NCI-H1694 (cell line): ENCODE measurements around the gene MAPRE2.

Source experiments
- DNase-seq: peaks from one replicate; lab custom pipeline; 2025; lab: John Stamatoyannopoulos, UW

Gene MAPRE2

GRCh38 chr18:35182151-35182550 lies 140.9 kb downstream of the MAPRE2 start:
- DNase-seq: no peak

GRCh38 chr18:35183886-35184285 lies 142.7 kb downstream of the MAPRE2 start:
- no peak for DNase-seq

- no peak for DNase-seq
These were observed 144.6 kb downstream of the MAPRE2 start for GRCh38 chr18:35185771-35186170.

GRCh38 chr18:35186291-35187034 lies 145.2 kb downstream of the MAPRE2 start:
- no peak for DNase-seq

- no peak for DNase-seq
These were observed 148.3 kb downstream of the MAPRE2 start for GRCh38 chr18:35189510-35189909.

GRCh38 chr18:35190948-35191697 lies 149.9 kb downstream of the MAPRE2 start:
- DNase-seq: no peak

- no peak for DNase-seq
These were observed 150.4 kb downstream of the MAPRE2 start for GRCh38 chr18:35191698-35192025.

GRCh38 chr18:35192415-35192814 lies 151.2 kb downstream of the MAPRE2 start:
- DNase-seq: no peak
